Heart right ventricle (tissue), 16 donors: ENCODE measurements around the gene COA1. TPM values are rescaled to one million over a fixed set of nuclear protein-coding genes. Genes with fewer than 3 reads are reported as not detected.

ENCODE experiments used
- ATAC-seq, 8 donors: fragments of 200-7000 bp; cut with Tn5 transposase; one replicate each; pipeline ENCODE4 v1.9.1; 2020; ENCODE audit warnings: mild to moderate bottlenecking in 8 of 8, moderate library complexity in 8 of 8, moderate number of reproducible peaks in 1 of 8
- DNase-seq, 2 donors: peaks; one replicate each; pipeline ENCODE4 v3.0.0-alpha.2; 2020
- H3K27ac ChIP-seq, 10 donors: fragments of 200-600 bp; sonication (generic) in 2 of 10; one replicate each; pipeline versions ENCODE4 v1.5.0 to v1.8.0; 2020 to 2022; ENCODE audit warnings: mild to moderate bottlenecking in 3 of 10
- H3K27me3 ChIP-seq, 7 donors: fragments of 200-600 bp; one replicate each; pipeline ENCODE4 v1.8.0; 2021 to 2022; ENCODE audit warnings: mild to moderate bottlenecking in 2 of 7
- H3K36me3 ChIP-seq, 9 donors: fragments of 200-600 bp; sonication (generic) in 1 of 9; one replicate each; pipeline versions ENCODE4 v1.5.0 to v1.8.0; 2020 to 2022; ENCODE audit warnings: mild to moderate bottlenecking in 2 of 9
- H3K4me1 ChIP-seq, 9 donors: fragments of 200-600 bp; sonication (generic) in 1 of 9; one replicate each; pipeline versions ENCODE4 v1.5.0 to v1.8.0; 2020 to 2022; ENCODE audit warnings: mild to moderate bottlenecking in 4 of 9
- H3K4me3 ChIP-seq, 10 donors: fragments of 200-600 bp; sonication (generic) in 2 of 10; one replicate each; pipeline versions ENCODE4 v1.5.0 to v1.8.0; 2020 to 2022; ENCODE audit warnings: mild to moderate bottlenecking in 7 of 10, moderate library complexity in 2 of 10
- H3K9me3 ChIP-seq, 11 donors: fragments of 200-600 bp in 10 of 11; sonication (generic) in 2 of 11; one replicate each; pipeline versions ENCODE4 v1.5.0 to v1.8.0; 2013 to 2022; ENCODE audit warnings: mild to moderate bottlenecking in 2 of 11, control low read depth in 1 of 11, moderate library complexity in 1 of 11
- CTCF ChIP-seq, 9 donors: fragments of 200-600 bp; sonication (generic) in 2 of 9; IDR thresholded peaks; one replicate each; pipeline versions ENCODE4 v1.5.0 to v1.8.0; 2021 to 2022; ENCODE audit warnings: antibody characterized with exemption in 9 of 9, mild to moderate bottlenecking in 5 of 9, moderate library complexity in 1 of 9
- WGBS, 2 donors: extraction: QIAGEN DNeasy Blood & Tissue Kit; methylation state at CpG; one replicate each; pipeline ENCODE4 v1.1.7; 2013; ENCODE audit warnings: inconsistent platforms in 1 of 2; 5-methylcytosine and 5-hydroxymethylcytosine counted together
- intact Hi-C, 10 donors: fragments of 100-400 bp; cut with DNase I; formaldehyde crosslinking; loops; one replicate each; pipeline versions ENCODE4 v1.11.1 to v1.14.2; 2022
- polyA plus RNA-seq, 2 donors: library from polyadenylated mRNA; stranded (reverse); fragments of 200-250 nt; gene quantifications; one replicate each; pipeline ENCODE4 v1.2.3, GENCODE V29; 2013
- total RNA-seq, 10 donors: library from RNA; stranded (reverse); fragmentation: NEBNext Ultra II Directional in 3 of 10; extraction: Animal tissue kit (Norgen Biotek cat#: 25700) in 3 of 10; gene quantifications; one replicate each; pipeline versions ENCODE4 v1.2.1 to v1.2.4, GENCODE V29; 2021 to 2023
- donor health status: Arrhythmogenic right ventricular cardiomyopathy.
- donor health status: ischemic (EF 13 %, LVEDD 7.1; RV severe dilation, severe dysfunction).
- donor health status: healthy with polysubstance abuse.
- donor health status: DM: no; HTN: yes; CAD: no.
- donor health status: DM: no; HTN: no; CAD: no.
- donor health status: ischemic (EF 25% LVEDD 6.9; RV normal size, moderate dysfunction).
- donor health status: ischemic (EF 25% LVEDD 5.7; RV mildly dilated, moderate dysfunction).
- donor health status: healthy.
- donor health status: DM: yes; HTN: yes; CAD: no.
- donor health status: Ischemic cardiomyopathy.
- donor health status: ischemic (EF 35%, LVEDD 5.7; RV mildly dilated, moderate dysfunction).
- donor health status: nonischemic (EF 11% LVEDD 7.7; RV severe dilation, severe dysfunction).
- donor health status: DM: yes; HTN: yes; CAD: no.
- donor health status: PGD.
- donor health status: ischemic (EF 29% LVEDD 5.4; RV normal size, mild dysfunction).
- donor health status: nonischemic (EF 23%, LVEDD 6.1; RV moderate dilation, normal function).

COA1 gene
- total and polyA plus RNA-seq, 12 donors: 52.1 to 83.3 (median 75.4) TPM

- H3K4me3 ChIP-seq: peak overlapping the region in 2 of 10 donors; percentile 17 to 21
- H3K9me3 ChIP-seq: no peaks in the 10 kb centered on the region
- no peaks in the 10 kb centered on the region for H3K27me3 ChIP-seq
- H3K27ac ChIP-seq: peak overlapping the region; percentile 72 to 96 (median 90)
- ATAC-seq: peak; percentile 56 to 82 (median 66)
- peaks cover 0 to 25% (median 2%) of the 10 kb centered on the region in 9 donors for H3K36me3 ChIP-seq
- 18 to 23% methylated on average over 10 of the region's 10 CpGs for WGBS, 2 donors
- no peak for TF ChIP-seq CTCF (IDR thresholded peaks at IDR 0.05)
- peak; percentile 43 to 45 for DNase-seq
- H3K4me1 ChIP-seq: peaks cover 36 to 85% (median 70%) of the 10 kb centered on the region in 9 donors
- intact Hi-C loops: loop anchor here in 3 of 10 donors (5.0 kb wide), 2 partner anchors 49 to 66 kb away; partner anchors contain the start of gene STK17A (in 3 of the 3)
Measured at GRCh38 chr7:43647673-43648472, 81.5 kb downstream of the COA1 start.

- Histone ChIP-seq H3K27ac (peak overlapping the region; percentile 72 to 96 (median 90)), H3K4me3 (peak overlapping the region in 2 of 10 donors; percentile 21 to 25), H3K27me3 (no peaks in the 10 kb centered on the region), H3K9me3 (no peaks in the 10 kb centered on the region), H3K36me3 (peaks cover 0 to 30% (median 7%) of the 10 kb centered on the region in 9 donors), H3K4me1 (peaks cover 36 to 86% (median 70%) of the 10 kb centered on the region in 9 donors)
- ATAC-seq: peak in 7 of 8 donors; percentile 14 to 63 (median 46)
- WGBS, 2 donors: 30 to 38% methylated on average over 7 of the region's 7 CpGs
- TF ChIP-seq CTCF (IDR thresholded peaks at IDR 0.05): no peak
- DNase-seq: no peak
- intact Hi-C loops: loop anchor here in 3 of 10 donors (5.0 kb wide), 2 partner anchors 50 to 65 kb away; partner anchors contain the start of gene STK17A (in 3 of the 3)
Measured at GRCh38 chr7:43647339-43647672, 82.0 kb downstream of the COA1 start.

GRCh38 chr7:43646603-43647338, 82.6 kb downstream of the COA1 start:
- Histone ChIP-seq H3K4me3 (peak overlapping the region in 2 of 10 donors; percentile 21 to 25), H3K9me3 (no peaks in the 10 kb centered on the region), H3K27ac (peak overlapping the region; percentile 72 to 96 (median 90)), H3K27me3 (no peaks in the 10 kb centered on the region), H3K36me3 (peaks cover 0 to 36% (median 7%) of the 10 kb centered on the region in 9 donors), H3K4me1 (peaks cover 36 to 82% (median 69%) of the 10 kb centered on the region in 9 donors)
- intact Hi-C loops: loop anchor here in 3 of 10 donors (5.0 kb wide), 2 partner anchors 51 to 64 kb away; partner anchors contain the start of gene STK17A (in 3 of the 3)
- DNase-seq: no peak
- WGBS, 2 donors: 27% methylated on average over 8 of the region's 8 CpGs
- ATAC-seq: peak; percentile 11 to 45 (median 37)
- TF ChIP-seq CTCF (IDR thresholded peaks at IDR 0.05): no peak

GRCh38 chr7:43645699-43646226, 83.6 kb downstream of the COA1 start:
- intact Hi-C loops: loop anchor here in 3 of 10 donors (5.0 kb wide), 2 partner anchors 52 to 63 kb away; partner anchors contain the start of gene STK17A (in 3 of the 3)
- peaks cover 36 to 74% (median 61%) of the 10 kb centered on the region in 9 donors for H3K4me1 ChIP-seq
- 85 to 86% methylated on average over 3 of the region's 3 CpGs for WGBS, 2 donors
- TF ChIP-seq CTCF (IDR thresholded peaks at IDR 0.05): no peak
- ATAC-seq (no peak), DNase-seq (no peak)
- H3K4me3 ChIP-seq: no peak overlapping the region
- H3K27me3 ChIP-seq: no peaks in the 10 kb centered on the region
- no peaks in the 10 kb centered on the region for H3K9me3 ChIP-seq
- peaks cover 0 to 46% (median 7%) of the 10 kb centered on the region in 9 donors for H3K36me3 ChIP-seq
- H3K27ac ChIP-seq: peak overlapping the region in 9 of 10 donors; percentile 81 to 96 (median 90)
